Prostate gland (tissue), 2 donors: ENCODE measurements around the gene RAB1B.

ENCODE experiments used
- POLR2A ChIP-seq: fragments of 450-650 bp; IDR thresholded peaks from one replicate; pipeline ENCODE4 v1.6.1; 2016; ENCODE audit warnings: antibody characterized with exemption, mild to moderate bottlenecking
- POLR2AphosphoS5 ChIP-seq: sonication (generic); formaldehyde crosslinking; IDR thresholded peaks from one replicate; pipeline ENCODE4 v1.6.1; 2017; ENCODE audit warnings: antibody characterized with exemption
- TF ChIP-seq, protein P1 (sequence below), 4 experiments: fragments of 200-600 bp in 2 of 4; fragments of 450-650 bp in 2 of 4; sonication (generic) in 2 of 4; IDR thresholded peaks; 1 replicate in 3 of 4; 2 replicates in 1 of 4; pipeline ENCODE4 v1.5.1; 2016 to 2019; ENCODE audit warnings: antibody characterized with exemption in 4 of 4, mild to moderate bottlenecking in 2 of 4, moderate library complexity in 2 of 4

DNA sequence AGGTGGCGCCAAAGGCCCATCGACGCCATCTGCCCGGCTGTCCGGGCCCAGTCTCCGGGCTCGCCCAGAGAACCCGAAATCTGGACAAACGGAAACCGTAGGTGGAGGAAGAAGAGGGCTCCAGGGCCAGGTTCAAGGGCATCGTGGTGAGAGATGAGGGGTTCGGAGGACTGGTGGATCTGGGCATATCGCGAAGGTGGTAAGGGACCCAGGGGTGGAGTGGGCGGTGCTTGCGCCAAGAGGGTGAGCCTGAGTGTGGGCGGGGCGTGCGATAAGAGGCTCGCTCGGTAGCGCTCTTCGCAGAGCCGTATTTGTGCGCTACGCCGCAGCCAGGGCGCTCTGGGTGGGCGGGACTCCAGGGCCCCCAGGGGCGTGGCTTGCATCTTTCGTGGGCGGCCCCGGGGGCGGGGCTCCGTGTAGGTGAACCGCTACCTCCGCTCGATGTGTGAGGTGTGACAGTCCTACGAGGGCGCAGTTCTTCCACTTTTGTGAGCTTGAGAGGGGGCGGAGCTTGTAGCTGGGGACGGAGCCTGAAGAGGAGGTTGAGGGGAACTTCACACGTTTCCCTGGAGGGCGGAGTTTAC is 43.6 kb downstream of the RAB1B start:
- TF ChIP-seq, protein P1, sequence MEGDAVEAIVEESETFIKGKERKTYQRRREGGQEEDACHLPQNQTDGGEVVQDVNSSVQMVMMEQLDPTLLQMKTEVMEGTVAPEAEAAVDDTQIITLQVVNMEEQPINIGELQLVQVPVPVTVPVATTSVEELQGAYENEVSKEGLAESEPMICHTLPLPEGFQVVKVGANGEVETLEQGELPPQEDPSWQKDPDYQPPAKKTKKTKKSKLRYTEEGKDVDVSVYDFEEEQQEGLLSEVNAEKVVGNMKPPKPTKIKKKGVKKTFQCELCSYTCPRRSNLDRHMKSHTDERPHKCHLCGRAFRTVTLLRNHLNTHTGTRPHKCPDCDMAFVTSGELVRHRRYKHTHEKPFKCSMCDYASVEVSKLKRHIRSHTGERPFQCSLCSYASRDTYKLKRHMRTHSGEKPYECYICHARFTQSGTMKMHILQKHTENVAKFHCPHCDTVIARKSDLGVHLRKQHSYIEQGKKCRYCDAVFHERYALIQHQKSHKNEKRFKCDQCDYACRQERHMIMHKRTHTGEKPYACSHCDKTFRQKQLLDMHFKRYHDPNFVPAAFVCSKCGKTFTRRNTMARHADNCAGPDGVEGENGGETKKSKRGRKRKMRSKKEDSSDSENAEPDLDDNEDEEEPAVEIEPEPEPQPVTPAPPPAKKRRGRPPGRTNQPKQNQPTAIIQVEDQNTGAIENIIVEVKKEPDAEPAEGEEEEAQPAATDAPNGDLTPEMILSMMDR (IDR thresholded peaks at IDR 0.05) = peak; percentile 63 to 96 (median 90)
- TF ChIP-seq POLR2AphosphoS5 (peak; percentile 86), POLR2A (peak; percentile 39)
